ENCODE data around the gene PBX2.
"Not testable (repeated sequence)": the region's sequence is repeated elsewhere in the genome, so short reads cannot be mapped to it uniquely, and the experiment has no call there.

Gene PBX2

GRCh38 chr6:32203426-32204267 is 13.6 kb upstream of the PBX2 start:
- DNase-seq (ENCODE audit: low read depth in 2 of 2, low spot score in 1 of 2), result no peak

- DNase-seq (ENCODE audit: low read depth in 2 of 2, low spot score in 1 of 2), result no peak
Measured at GRCh38 chr6:32202186-32202585, 12.2 kb upstream of the PBX2 start.

- DNase-seq (ENCODE audit: low read depth in 2 of 2, low spot score in 1 of 2), result no peak
Measured at GRCh38 chr6:32200711-32201475, 10.9 kb upstream of the PBX2 start.

GRCh38 chr6:32198866-32199265 is 8.9 kb upstream of the PBX2 start:
- no peak for DNase-seq (ENCODE audit: low read depth in 2 of 2, low spot score in 1 of 2)

GRCh38 chr6:32198345-32198696 is 8.3 kb upstream of the PBX2 start:
- no peak for DNase-seq (ENCODE audit: low read depth in 2 of 2, low spot score in 1 of 2)

GRCh38 chr6:32196682-32197616 is 6.9 kb upstream of the PBX2 start:
- DNase-seq (ENCODE audit: low read depth in 2 of 2, low spot score in 1 of 2), result no peak

GRCh38 chr6:32195902-32196681 is 6.1 kb upstream of the PBX2 start:
- peak in 1 of 2 donors; percentile 31 for DNase-seq (ENCODE audit: low read depth in 2 of 2, low spot score in 1 of 2)

- peak; percentile 100 for DNase-seq (ENCODE audit: low read depth in 2 of 2, low spot score in 1 of 2)
Measured at GRCh38 chr6:32195652-32195901, 5.6 kb upstream of the PBX2 start.

- no peak for DNase-seq (ENCODE audit: low read depth in 2 of 2, low spot score in 1 of 2)
Measured at GRCh38 chr6:32194825-32195651, 5.0 kb upstream of the PBX2 start.

GRCh38 chr6:32194388-32194787 is 4.4 kb upstream of the PBX2 start:
- DNase-seq (ENCODE audit: low read depth in 2 of 2, low spot score in 1 of 2), result no peak

GRCh38 chr6:32193096-32193495 is 3.1 kb upstream of the PBX2 start:
- DNase-seq (ENCODE audit: low read depth in 2 of 2, low spot score in 1 of 2), result not testable (repeated sequence)

GRCh38 chr6:32192608-32193039 is 2.6 kb upstream of the PBX2 start, which contains the start of gene GPSM3:
TSS of gene GPSM3 (minus strand) at chr6:32192643. CDS start at chr6:32192513, 130 bp downstream.
- DNase-seq (ENCODE audit: low read depth in 2 of 2, low spot score in 1 of 2), result no peak

GRCh38 chr6:32191696-32192607 is 1.9 kb upstream of the PBX2 start:
- no peak for DNase-seq (ENCODE audit: low read depth in 2 of 2, low spot score in 1 of 2)

GRCh38 chr6:32190911-32191677 is 1.1 kb upstream of the PBX2 start:
- DNase-seq (ENCODE audit: low read depth in 2 of 2, low spot score in 1 of 2), result no peak

GRCh38 chr6:32189742-32190053 is 304 bp downstream of the PBX2 start:
- no peak for DNase-seq (ENCODE audit: low read depth in 2 of 2, low spot score in 1 of 2)

- DNase-seq (ENCODE audit: low read depth in 2 of 2, low spot score in 1 of 2), result no peak
Measured at GRCh38 chr6:32189069-32189741, 797 bp downstream of the PBX2 start.

- DNase-seq (ENCODE audit: low read depth in 2 of 2, low spot score in 1 of 2), result no peak
Measured at GRCh38 chr6:32188381-32189068, 1.5 kb downstream of the PBX2 start.

All from stimulated activated CD8-positive, alpha-beta memory T cell treated with anti-CD3 and anti-CD28 coated beads, Interleukin-4, amount 100 ng/mL, for 1 hour (primary cell).